MM.1S (cell line): ENCODE data around the gene CUEDC2.

ENCODE experiments used
- EZH2 ChIP-seq: fragments of 300-600 bp; sonication (generic); optimal IDR thresholded peaks from 2 replicates; pipeline ENCODE3; 2017; ENCODE audit warnings: low read depth, mild to moderate bottlenecking, antibody characterized with exemption, low read length, mixed read lengths
- EZH2phosphoT487 ChIP-seq: fragments of 300-600 bp; sonication (generic); IDR thresholded peaks from 2 replicates; pipeline ENCODE4 v1.6.1; 2018; ENCODE audit warnings: antibody characterized with exemption, low read length
- TF ChIP-seq, protein P1 (sequence below): fragments of 300-600 bp; sonication (generic); IDR thresholded peaks from 2 replicates; pipeline ENCODE4 v1.5.1; 2016; ENCODE audit warnings: antibody characterized with exemption, low read length, mixed read lengths

GRCh38 chr10:102421507-102421756 lies 10.9 kb downstream of the CUEDC2 start:
- TF ChIP-seq, protein P1, sequence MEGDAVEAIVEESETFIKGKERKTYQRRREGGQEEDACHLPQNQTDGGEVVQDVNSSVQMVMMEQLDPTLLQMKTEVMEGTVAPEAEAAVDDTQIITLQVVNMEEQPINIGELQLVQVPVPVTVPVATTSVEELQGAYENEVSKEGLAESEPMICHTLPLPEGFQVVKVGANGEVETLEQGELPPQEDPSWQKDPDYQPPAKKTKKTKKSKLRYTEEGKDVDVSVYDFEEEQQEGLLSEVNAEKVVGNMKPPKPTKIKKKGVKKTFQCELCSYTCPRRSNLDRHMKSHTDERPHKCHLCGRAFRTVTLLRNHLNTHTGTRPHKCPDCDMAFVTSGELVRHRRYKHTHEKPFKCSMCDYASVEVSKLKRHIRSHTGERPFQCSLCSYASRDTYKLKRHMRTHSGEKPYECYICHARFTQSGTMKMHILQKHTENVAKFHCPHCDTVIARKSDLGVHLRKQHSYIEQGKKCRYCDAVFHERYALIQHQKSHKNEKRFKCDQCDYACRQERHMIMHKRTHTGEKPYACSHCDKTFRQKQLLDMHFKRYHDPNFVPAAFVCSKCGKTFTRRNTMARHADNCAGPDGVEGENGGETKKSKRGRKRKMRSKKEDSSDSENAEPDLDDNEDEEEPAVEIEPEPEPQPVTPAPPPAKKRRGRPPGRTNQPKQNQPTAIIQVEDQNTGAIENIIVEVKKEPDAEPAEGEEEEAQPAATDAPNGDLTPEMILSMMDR: no peak
- TF ChIP-seq EZH2phosphoT487: no peak
- TF ChIP-seq EZH2: no peak
